Cortex of kidney (tissue), 1 donor: ENCODE results near the gene CLEC7A.

Source experiments
- DNase-seq: peaks from one replicate; lab custom pipeline; 2025; lab: John Stamatoyannopoulos, UW

Gene CLEC7A

DNA sequence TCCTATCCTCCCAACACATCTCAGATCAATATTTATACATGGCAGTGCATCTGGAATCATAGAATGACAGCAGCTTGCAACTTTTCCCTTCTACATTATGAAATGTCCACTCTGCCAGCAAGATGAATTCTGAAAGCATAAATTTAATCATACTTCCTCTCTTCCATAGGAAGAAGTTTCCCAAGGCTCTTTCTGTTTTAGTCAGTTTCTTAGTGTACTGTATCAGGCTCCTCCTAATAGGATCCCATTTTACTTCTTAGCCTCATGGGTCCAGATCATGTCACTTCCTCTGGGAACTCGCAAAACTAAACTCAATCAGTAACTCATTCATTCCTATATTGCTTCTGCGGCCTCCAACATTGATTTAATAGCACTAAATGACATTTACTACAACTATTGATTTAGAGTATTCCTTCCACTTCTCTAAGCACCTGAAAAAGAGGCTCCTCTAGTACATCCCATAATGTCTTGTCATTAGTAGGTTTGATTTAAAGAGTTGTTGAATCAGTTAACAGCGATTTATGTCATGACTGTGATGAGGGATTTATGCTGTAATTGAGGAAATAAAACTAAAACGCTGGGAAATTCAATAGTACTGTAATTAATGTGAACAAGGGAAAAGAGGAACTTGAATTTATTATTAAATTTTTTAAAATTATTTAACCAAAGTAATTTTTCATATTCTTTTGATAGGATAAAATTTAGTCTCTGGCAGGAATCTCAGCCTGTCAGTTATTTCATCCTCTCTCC lies 35.2 kb downstream of the CLEC7A start:
- no peak for DNase-seq

DNA sequence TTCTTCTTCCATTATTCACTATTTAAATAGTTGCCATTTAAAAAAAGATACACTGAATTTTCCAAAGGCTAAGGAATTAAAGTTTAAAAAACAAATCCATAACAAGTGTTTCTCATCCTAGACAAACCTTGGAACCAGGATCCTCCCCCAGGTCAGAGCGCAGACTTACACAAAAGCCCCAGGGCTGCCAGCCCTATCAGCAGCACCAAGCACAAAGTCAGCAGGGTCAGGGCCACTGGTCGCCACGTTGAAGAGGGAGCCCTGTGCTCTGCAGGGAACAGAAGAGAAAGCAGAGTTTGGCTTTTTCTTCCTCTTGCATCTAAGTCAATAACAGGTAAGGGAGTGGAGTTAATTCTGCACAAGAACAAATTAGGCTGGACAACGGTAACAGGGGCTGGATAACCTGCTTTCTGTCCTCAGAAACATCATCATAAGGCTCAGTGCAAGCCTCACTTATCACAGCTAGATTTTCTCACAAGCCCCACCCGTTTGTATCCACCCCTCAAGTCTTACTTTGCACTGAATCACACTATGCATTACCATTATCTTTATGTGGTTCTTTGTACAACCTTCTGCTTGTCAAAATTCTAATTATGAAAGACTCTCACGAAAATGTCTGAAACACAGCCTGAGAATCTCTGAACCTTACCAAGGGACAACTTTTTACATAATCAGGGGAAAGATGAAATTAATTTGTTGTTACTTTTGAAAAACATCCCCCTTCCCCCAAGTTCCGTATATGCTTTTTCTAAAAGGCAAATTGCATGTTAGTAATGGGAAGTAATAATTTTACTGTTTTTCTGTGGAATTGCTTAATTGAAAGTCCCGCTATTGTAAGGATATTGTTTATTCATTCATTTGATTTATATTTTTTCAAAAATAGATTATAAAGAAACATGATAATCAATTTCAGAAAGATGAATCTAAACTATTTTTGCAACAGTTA lies 40.8 kb downstream of the CLEC7A start:
- no peak for DNase-seq

DNA sequence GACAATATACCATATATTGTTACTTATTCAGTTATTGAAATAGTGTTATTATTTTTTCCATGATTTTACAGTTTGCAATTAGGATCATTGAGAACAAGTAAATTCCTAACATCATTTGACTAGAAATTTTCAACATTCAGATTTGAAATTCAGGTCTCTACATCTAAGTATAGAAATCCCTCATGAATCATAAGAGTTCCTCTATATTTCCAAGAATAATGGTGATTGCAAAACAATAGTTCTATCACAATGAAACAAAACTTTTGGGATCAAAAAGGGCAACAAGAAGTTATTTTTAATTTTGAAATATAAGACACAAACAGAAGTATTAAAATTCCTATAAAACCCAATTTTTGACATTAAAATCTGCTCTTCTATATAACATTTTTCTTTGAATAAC lies 42.0 kb downstream of the CLEC7A start:
- no peak for DNase-seq

DNA sequence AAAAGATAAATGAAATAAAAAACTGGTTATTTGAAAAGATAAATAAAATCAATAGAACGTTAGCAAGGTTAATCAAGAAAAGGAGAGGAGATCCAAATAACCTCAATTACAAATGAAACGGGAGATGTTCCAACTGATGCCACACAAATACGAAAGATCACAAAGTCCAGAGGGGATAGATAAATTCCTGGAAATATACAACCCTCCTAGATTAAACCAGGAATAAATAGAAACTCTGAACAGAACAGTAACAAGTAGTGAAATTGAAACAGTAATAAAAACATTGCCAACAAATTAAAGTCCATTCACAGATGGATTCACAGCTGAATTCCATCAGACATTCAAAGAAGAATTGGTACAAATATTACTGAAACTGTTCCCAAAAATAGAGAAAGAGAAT lies 43.6 kb downstream of the CLEC7A start:
- DNase-seq, result no peak

DNA sequence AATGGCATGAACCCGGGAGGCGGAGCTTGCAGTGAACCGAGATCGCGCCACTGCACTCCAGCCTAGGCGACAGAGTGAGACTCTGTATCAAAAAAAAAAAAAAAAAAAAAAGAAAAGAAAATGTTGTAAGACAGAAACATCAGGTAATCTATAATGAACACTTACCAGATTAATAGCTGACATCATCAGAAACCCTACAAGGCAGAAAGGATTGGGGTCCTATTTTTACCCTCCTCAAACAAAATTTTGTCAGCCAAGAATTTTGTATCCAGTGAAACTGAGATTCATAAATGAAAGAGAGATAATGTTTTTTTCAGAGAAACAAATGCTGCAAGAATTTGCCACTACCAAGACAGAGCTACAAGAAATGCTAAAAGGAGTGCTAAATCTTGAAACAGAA lies 45.3 kb downstream of the CLEC7A start:
- no peak for DNase-seq

DNA sequence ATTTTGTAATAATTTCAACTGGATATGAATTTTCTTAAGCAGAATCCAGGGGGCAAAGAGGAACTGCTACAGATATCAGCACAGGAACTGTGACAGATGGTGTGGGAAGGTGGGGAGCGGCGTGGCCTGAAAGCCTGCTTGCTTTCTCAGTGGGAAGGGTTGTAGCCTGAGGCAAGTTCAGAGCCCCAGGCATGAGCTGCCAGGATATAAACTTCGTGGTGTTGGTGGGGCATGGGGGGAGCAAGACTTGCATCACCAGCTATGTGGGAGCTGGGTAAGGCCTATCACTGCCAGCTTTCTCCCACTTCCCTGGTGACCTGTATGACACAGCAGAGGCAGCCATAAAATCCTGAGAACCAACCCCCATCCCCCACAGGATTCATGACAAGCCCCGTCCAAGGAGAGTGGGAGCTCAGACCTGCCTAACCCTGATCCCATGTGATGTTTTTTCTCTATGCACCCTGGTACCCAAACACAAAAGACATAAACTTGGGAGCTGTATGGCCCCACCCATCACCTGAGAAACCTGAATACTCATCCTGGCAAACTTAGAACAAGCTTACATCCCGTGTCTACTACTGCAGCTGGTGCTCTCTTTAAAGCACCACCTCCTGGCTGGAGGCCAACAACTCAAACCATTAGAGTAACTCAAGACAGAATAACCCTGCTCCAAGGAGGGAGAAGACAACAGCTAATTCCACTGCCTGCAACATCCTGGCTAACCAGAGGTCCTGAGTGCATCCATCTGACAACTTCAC lies 47.7 kb downstream of the CLEC7A start:
- no peak for DNase-seq

DNA sequence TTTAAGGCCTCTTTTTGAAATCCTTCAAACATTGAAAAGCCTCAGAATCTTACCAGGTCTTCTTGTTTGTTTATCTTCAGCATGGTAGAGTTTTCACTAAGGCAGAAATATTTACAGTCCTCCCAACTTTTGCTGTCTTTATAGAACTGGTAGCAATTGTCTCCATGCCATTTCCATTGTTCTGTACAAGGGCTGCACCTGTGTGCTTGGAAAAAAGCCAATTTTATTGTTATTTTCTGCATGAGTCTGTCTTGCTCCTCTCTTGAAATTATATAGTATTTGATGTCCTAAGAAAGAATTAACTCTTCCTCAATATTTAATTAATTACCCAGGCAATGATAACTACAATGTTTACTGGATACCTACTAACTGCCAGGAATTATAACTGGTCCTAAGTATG lies 54.5 kb downstream of the CLEC7A start:
- DNase-seq, result no peak

DNA sequence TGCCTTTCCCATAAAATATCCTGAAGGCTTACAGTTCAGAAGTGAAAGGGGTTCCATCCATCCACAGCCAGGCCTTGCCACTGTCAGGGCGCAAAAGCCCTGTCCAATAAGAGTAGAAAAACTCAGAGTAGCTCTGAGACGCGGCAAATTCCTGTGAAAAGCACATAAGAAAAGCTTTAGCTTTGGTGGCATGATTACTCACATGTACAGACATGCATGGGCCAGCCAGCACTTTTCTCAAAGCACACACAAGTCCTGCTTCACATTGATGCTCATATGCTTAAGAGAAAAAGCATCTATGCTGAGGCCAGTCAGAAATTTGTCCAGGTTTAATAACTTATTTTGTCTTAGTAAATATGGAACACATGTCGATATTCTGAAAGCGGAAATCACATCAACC lies 56.7 kb downstream of the CLEC7A start:
- no peak for DNase-seq

DNA sequence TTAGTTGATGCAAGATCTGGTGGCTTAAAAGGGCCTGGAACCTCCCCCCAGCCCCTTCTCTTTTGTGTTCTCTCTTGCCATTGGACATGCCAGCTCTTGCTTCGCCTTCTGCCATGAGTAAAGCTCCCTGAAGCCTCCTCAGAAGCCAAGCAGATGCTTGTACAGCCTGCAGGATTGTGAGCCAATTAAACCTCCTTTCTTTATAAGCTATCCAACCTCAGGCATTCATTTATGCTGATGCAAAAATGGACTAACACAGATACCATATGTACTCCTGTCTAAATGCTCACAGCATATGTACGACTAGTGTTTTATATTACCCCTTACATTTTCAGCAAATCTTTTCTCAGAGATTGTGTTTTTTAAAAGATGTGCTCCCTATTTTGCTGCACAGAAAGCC lies 57.9 kb downstream of the CLEC7A start:
- no peak for DNase-seq

DNA sequence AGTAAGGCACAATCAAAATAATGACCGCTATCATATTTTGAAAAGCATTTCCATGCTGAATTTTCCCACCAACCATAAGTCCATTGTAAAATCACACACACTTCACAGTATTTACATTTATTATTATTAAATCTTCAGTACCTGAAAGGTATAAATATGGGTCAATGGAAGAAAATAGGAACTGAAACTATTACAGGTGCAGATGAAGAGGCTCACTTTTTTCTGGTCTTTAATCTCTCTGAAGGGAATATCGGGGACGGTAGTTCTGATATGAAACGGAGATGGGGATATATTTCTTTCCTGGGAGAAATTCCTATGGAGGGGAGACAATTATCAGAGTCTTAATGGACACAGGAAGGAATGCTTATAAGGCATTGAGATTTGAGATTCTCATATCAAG lies 59.6 kb downstream of the CLEC7A start:
- DNase-seq, result no peak

DNA sequence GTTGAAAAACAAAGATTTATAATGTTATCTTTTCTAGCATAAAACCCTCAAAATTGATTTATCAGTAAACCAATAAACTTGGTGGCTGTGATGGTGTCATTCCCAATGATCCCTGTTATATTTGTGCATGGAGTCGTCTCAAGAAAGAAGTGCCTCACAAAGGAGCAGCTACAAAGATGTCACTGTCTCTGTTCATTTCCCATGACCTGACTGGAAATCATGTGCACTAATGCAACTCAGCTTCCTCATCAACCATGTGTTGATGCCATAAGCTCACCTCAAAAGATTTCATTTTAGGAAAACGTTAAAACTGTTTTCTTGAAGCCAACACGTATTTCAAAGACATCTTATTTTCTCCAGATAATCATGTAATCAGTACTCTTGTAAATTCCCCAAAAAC lies 60.0 kb downstream of the CLEC7A start:
- DNase-seq, result no peak

DNA sequence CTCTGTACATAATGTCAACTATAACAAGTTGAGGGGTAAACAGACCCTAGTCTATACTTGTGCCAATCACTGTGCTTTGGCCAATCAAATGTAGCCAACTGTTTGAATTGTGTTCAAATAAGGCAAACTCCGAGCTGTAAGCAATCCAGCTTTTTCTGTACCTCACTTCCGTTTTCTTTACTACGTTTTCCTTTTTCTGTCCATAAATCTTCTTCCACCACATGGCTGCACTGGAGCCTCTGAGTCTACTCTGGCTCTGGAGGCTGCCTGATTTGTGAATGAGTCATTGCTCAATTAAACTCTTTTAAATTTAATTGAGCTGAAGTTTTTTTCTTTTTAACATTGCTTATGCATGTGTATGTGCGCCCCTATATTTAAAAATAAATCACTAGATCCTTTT lies 60.9 kb downstream of the CLEC7A start:
- DNase-seq, result no peak

DNA sequence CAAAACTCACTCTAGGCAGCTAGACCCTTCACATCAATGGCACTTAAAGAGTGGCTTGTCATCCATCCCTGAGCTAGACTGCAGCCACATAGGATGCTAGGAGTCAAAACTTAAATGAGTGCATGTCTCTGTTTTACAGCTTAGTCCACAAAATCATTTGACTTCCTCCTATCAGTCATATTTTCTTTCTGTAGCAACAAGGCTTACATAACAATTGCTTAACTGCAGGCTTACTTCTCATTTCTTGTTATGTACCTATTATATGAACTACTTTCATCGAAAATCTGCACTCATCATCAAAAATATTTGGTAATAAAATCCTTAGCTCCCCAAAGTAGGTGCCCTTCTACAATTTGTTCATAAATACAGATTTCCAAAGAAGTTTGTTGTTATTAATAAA lies 61.4 kb downstream of the CLEC7A start:
- no peak for DNase-seq

DNA sequence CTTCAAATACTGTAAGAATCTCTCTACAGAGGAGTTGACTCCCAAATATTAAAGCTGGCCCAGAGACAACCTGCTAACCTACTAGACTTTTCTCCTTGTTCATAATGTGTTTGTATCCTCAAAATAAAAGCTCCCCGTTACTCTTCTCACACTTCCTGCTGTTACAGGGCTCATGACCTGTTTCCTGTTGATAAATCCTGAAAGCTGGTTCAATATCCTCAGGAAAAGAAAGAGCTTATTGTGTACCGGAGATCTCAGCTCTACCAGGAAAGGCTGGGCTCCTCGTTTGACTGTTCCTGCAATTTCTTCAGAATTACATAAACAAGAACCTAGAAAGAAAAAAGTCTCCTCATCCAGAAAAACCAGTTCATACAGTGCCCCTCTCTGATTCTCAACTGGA lies 62.1 kb downstream of the CLEC7A start:
- no peak for DNase-seq

DNA sequence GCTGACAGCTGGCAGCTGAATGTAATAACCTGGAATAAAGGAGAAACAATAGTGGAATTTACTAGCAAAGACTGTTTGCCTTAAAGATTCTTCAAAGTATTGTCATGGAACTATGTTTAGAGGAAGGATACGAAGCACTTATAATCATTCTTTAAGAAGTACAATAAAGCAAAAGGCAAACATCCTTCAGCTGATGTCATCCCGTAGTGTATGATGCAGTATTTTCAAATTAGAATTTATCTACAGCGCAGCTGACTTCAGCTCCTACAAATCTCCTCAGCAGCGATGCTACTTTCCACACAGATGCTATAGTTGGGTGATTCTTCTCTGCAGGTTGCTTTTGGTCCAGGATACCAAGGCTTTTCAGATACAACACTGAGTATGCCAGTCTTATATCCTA lies 62.7 kb downstream of the CLEC7A start:
- no peak for DNase-seq
